ENCODE results near the gene PCDH9.

DNA sequence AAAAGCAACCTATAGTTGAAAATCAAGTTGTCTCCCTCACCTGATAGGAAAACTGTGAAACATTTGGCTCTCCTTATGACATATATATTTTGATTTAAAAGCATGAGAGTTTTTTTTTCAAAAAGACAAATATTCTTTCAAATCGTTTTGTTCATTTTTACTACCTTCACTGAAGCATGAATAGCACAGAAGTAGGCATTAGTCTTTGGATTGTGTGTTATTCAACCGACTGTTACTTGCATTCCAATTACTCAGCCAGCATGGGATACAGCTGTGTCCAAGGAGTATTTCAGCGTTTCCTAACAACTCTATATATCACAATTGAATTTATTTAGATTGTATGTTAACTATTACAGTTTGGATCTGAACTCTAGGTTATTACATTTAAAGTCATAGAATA lies 135.2 kb downstream of the PCDH9 start:
- TF ChIP-seq, protein P1, sequence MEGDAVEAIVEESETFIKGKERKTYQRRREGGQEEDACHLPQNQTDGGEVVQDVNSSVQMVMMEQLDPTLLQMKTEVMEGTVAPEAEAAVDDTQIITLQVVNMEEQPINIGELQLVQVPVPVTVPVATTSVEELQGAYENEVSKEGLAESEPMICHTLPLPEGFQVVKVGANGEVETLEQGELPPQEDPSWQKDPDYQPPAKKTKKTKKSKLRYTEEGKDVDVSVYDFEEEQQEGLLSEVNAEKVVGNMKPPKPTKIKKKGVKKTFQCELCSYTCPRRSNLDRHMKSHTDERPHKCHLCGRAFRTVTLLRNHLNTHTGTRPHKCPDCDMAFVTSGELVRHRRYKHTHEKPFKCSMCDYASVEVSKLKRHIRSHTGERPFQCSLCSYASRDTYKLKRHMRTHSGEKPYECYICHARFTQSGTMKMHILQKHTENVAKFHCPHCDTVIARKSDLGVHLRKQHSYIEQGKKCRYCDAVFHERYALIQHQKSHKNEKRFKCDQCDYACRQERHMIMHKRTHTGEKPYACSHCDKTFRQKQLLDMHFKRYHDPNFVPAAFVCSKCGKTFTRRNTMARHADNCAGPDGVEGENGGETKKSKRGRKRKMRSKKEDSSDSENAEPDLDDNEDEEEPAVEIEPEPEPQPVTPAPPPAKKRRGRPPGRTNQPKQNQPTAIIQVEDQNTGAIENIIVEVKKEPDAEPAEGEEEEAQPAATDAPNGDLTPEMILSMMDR (IDR thresholded peaks at IDR 0.05) = no peak
- TF ChIP-seq POLR2A (IDR thresholded peaks at IDR 0.05) = no peak

Measured in heart left ventricle (tissue), 13 donors.